HEK293T (cell line): ENCODE data around the gene MFNG.

Source experiments
- BHLHE40 ChIP-seq: fragments of 450-650 bp; IDR thresholded peaks from 2 replicates; pipeline ENCODE4 v1.6.1; 2016; ENCODE audit warnings: mild to moderate bottlenecking, moderate library complexity, borderline replicate concordance
- ELF4 ChIP-seq: fragments of 450-650 bp; IDR thresholded peaks from 2 replicates; pipeline ENCODE4 v1.6.1; 2017; ENCODE audit warnings: antibody characterized with exemption
- FOXA1 ChIP-seq: fragments of 450-650 bp; IDR thresholded peaks from 2 replicates; pipeline ENCODE4 v1.6.1; 2016; ENCODE audit warnings: mild to moderate bottlenecking
- FOXK2 ChIP-seq: fragments of 450-650 bp; IDR thresholded peaks from 2 replicates; pipeline ENCODE4 v1.6.1; 2016; ENCODE audit warnings: mild to moderate bottlenecking
- FOXM1 ChIP-seq: fragments of 450-650 bp; IDR thresholded peaks from 2 replicates; pipeline ENCODE4 v1.6.1; 2017; ENCODE audit warnings: mild to moderate bottlenecking, borderline replicate concordance
- LEF1 ChIP-seq: fragments of 450-650 bp; IDR thresholded peaks from 2 replicates; pipeline ENCODE4 v1.6.1; 2017; ENCODE audit warnings: mild to moderate bottlenecking, borderline replicate concordance
- NFRKB ChIP-seq: fragments of 450-650 bp; IDR thresholded peaks from 2 replicates; pipeline ENCODE4 v1.6.1; 2016; ENCODE audit warnings: mild to moderate bottlenecking, moderate library complexity
- SP1 ChIP-seq: fragments of 450-650 bp; IDR thresholded peaks from 2 replicates; pipeline ENCODE4 v1.6.1; 2017
- SUZ12 ChIP-seq: fragments of 450-650 bp; IDR thresholded peaks from 2 replicates; pipeline ENCODE4 v1.6.1; 2016; ENCODE audit warnings: mild to moderate bottlenecking
- TARDBP ChIP-seq: fragments of 450-650 bp; IDR thresholded peaks from 2 replicates; pipeline ENCODE4 v1.6.1; 2016

GRCh38 chr22:37497062-37497599, 10.9 kb upstream of the MFNG start:
- TF ChIP-seq FOXA1 (no peak), LEF1 (no peak), TARDBP (no peak), FOXM1 (no peak), NFRKB (no peak), FOXK2 (no peak), BHLHE40 (no peak), ELF4 (no peak), SP1 (no peak), SUZ12 (no peak)
